Loucy (cell line): ENCODE results near the gene PANX2.

ENCODE experiments used
- H2AFZ ChIP-seq: fragments of 200-600 bp; sonication (generic); 2 replicates; pipeline ENCODE4 v1.6.0; 2016; ENCODE audit warnings: antibody characterized with exemption, mild to moderate bottlenecking, low read length, moderate library complexity
- H3F3A ChIP-seq: fragments of 200-600 bp; 2 replicates; pipeline ENCODE4 v1.6.0; 2016; ENCODE audit warnings: antibody characterized with exemption, low read depth, mild to moderate bottlenecking
- H3K27me3 ChIP-seq: fragments of 200-600 bp; sonication (generic); 2 replicates; pipeline ENCODE4 v1.6.1; 2014; ENCODE audit warnings: low read length, mild to moderate bottlenecking; ENCODE audit not compliant: insufficient read depth, poor library complexity, severe bottlenecking
- H3K36me3 ChIP-seq: fragments of 200-600 bp; sonication (generic); 2 replicates; pipeline ENCODE4 v1.6.1; 2016; ENCODE audit warnings: low read length; ENCODE audit not compliant: insufficient read depth
- H3K4me1 ChIP-seq: fragments of 200-600 bp; sonication (generic); 2 replicates; pipeline ENCODE4 v1.5.1; 2014; ENCODE audit warnings: low read length, mild to moderate bottlenecking; ENCODE audit not compliant: insufficient read depth, poor library complexity, severe bottlenecking
- H3K4me2 ChIP-seq: fragments of 200-600 bp; sonication (generic); 2 replicates; pipeline ENCODE4 v1.6.0; 2014; ENCODE audit warnings: antibody characterized with exemption, low read length, low read depth, mild to moderate bottlenecking; ENCODE audit not compliant: poor library complexity, severe bottlenecking
- H3K4me3 ChIP-seq: fragments of 200-600 bp; sonication (generic); 2 replicates; pipeline ENCODE4 v1.5.1; 2014; ENCODE audit warnings: low read length, mild to moderate bottlenecking, mixed read lengths; ENCODE audit not compliant: poor library complexity, severe bottlenecking
- H3K79me2 ChIP-seq: fragments of 200-600 bp; sonication (generic); 2 replicates; pipeline ENCODE4 v1.6.1; 2014; ENCODE audit warnings: low read length; ENCODE audit not compliant: insufficient read depth
- H3K9ac ChIP-seq: fragments of 200-600 bp; sonication (generic); 2 replicates; pipeline ENCODE4 v1.6.0; 2014; ENCODE audit warnings: mild to moderate bottlenecking, low read depth, low read length, moderate library complexity; ENCODE audit not compliant: poor library complexity, severe bottlenecking
- H3K9me2 ChIP-seq: fragments of 200-600 bp; sonication (generic); replicated peaks from 2 replicates; pipeline ENCODE4 v1.6.1; 2016; ENCODE audit warnings: low read depth, low read length, mixed read lengths
- H3K9me3 ChIP-seq: fragments of 200-600 bp; sonication (generic); 2 replicates; pipeline ENCODE4 v1.6.1; 2014; ENCODE audit warnings: mild to moderate bottlenecking, antibody characterized with exemption, low read length, low read depth; ENCODE audit not compliant: insufficient read depth
- H4K20me1 ChIP-seq: fragments of 200-600 bp; sonication (generic); 2 replicates; pipeline ENCODE4 v1.6.0; 2014; ENCODE audit warnings: antibody characterized with exemption, low read length, mild to moderate bottlenecking; ENCODE audit not compliant: insufficient read depth, poor library complexity, severe bottlenecking
- CTCF ChIP-seq: fragments of 200-600 bp; sonication (generic); conservative IDR thresholded peaks from 2 replicates; pipeline ENCODE4 v1.5.1; 2014; ENCODE audit warnings: mild to moderate bottlenecking, antibody characterized with exemption, low read length
- EZH2phosphoT487 ChIP-seq: fragments of 200-600 bp; IDR thresholded peaks from 2 replicates; pipeline ENCODE4 v1.6.1; 2018; ENCODE audit warnings: antibody characterized with exemption, mild to moderate bottlenecking, moderate library complexity, borderline replicate concordance

The PANX2 gene

GRCh38 chr22:50141462-50141861, 29.1 kb upstream of the PANX2 start:
- Histone ChIP-seq H3K4me2 (no peak overlapping the region), H3K9me2 (no peaks in the 10 kb centered on the region), H3K9me3 (no peaks in the 10 kb centered on the region), H3K9ac (no peak overlapping the region), H3K36me3 (no peaks in the 10 kb centered on the region), H3K79me2 (no peaks in the 10 kb centered on the region), H3K27me3 (no peaks in the 10 kb centered on the region), H3F3A (no peaks in the 10 kb centered on the region), H2AFZ (no peak overlapping the region), H3K4me3 (no peak overlapping the region), H3K4me1 (no peaks in the 10 kb centered on the region), H4K20me1 (no peaks in the 10 kb centered on the region)
- no peak for TF ChIP-seq CTCF
- no peak for TF ChIP-seq EZH2phosphoT487

GRCh38 chr22:50141891-50142363, 28.6 kb upstream of the PANX2 start:
- no peaks in the 10 kb centered on the region for H3K36me3 ChIP-seq
- no peaks in the 10 kb centered on the region for H3K27me3 ChIP-seq
- H3K9me2 ChIP-seq: no peaks in the 10 kb centered on the region
- H2AFZ ChIP-seq: no peak overlapping the region
- no peaks in the 10 kb centered on the region for H3K4me1 ChIP-seq
- H3K4me2 ChIP-seq: no peak overlapping the region
- no peak overlapping the region for H3K9ac ChIP-seq
- no peak overlapping the region for H3K4me3 ChIP-seq
- H3F3A ChIP-seq: no peaks in the 10 kb centered on the region
- no peaks in the 10 kb centered on the region for H3K79me2 ChIP-seq
- H4K20me1 ChIP-seq: no peaks in the 10 kb centered on the region
- H3K9me3 ChIP-seq: no peaks in the 10 kb centered on the region
- TF ChIP-seq EZH2phosphoT487 (no peak), CTCF (peak; percentile 47)

GRCh38 chr22:50143096-50143495, 27.4 kb upstream of the PANX2 start:
- Histone ChIP-seq H3K4me1 (no peaks in the 10 kb centered on the region), H3K4me3 (no peak overlapping the region), H3K9me2 (no peaks in the 10 kb centered on the region), H3K27me3 (no peaks in the 10 kb centered on the region), H2AFZ (peak overlapping the region; percentile 20; the same call in 1 of the 2 replicates), H3K36me3 (no peaks in the 10 kb centered on the region), H3K9me3 (no peaks in the 10 kb centered on the region), H3K79me2 (no peaks in the 10 kb centered on the region), H3F3A (no peaks in the 10 kb centered on the region), H3K9ac (no peak overlapping the region), H4K20me1 (no peaks in the 10 kb centered on the region), H3K4me2 (no peak overlapping the region)
- no peak for TF ChIP-seq CTCF
